Endodermal cell (in vitro differentiated cells): ENCODE measurements around the gene EFNA3. TPM values are rescaled to one million over a fixed set of nuclear protein-coding genes. Genes with fewer than 3 reads are reported as not detected.

ENCODE experiments used
- DNase-seq: peaks from one replicate; pipeline ENCODE4 v3.0.0-alpha.2; 2017
- H3K27ac ChIP-seq: 2 replicates; pipeline ENCODE4 v1.5.1; 2013; ENCODE audit warnings: mild to moderate bottlenecking, low read depth, low read length, moderate library complexity
- H3K27me3 ChIP-seq: 2 replicates; pipeline ENCODE4 v1.6.1; 2013; ENCODE audit warnings: mild to moderate bottlenecking, low read length, moderate library complexity; ENCODE audit not compliant: insufficient read depth, control insufficient read depth, poor library complexity, severe bottlenecking
- H3K36me3 ChIP-seq: 2 replicates; pipeline ENCODE4 v1.7.0; 2013; ENCODE audit warnings: mild to moderate bottlenecking, low read length, moderate library complexity; ENCODE audit not compliant: control insufficient read depth, insufficient read depth
- H3K4me1 ChIP-seq: one replicate; pipeline ENCODE4 v1.7.0; 2013; ENCODE audit warnings: low read length; ENCODE audit not compliant: control insufficient read depth, insufficient read depth
- H3K4me3 ChIP-seq: 2 replicates; pipeline ENCODE4 v1.5.1; 2013; ENCODE audit warnings: mild to moderate bottlenecking, low read length, moderate library complexity
- H3K9ac ChIP-seq: 2 replicates; pipeline ENCODE4 v1.6.1; 2013; ENCODE audit warnings: mild to moderate bottlenecking, low read length, moderate library complexity; ENCODE audit not compliant: poor library complexity, severe bottlenecking; ENCODE audit errors: extremely low read depth
- H3K9me3 ChIP-seq: 2 replicates; pipeline ENCODE4 v1.6.1; 2013; ENCODE audit warnings: mild to moderate bottlenecking, low read length, moderate library complexity; ENCODE audit not compliant: control insufficient read depth
- H3K27ac Mint-ChIP-seq: 2 replicates; pipeline ENCODE4 v1.8.0; 2020; ENCODE audit warnings: mixed read lengths
- H3K27me3 Mint-ChIP-seq: 2 replicates; pipeline ENCODE4 v1.8.0; 2021; ENCODE audit warnings: mild to moderate bottlenecking, mixed read lengths; ENCODE audit not compliant: insufficient read depth
- H3K36me3 Mint-ChIP-seq: 2 replicates; pipeline ENCODE4 v1.8.0; 2020; ENCODE audit warnings: low read depth, mixed read lengths
- H3K4me1 Mint-ChIP-seq: 2 replicates; pipeline ENCODE4 v1.8.0; 2020; ENCODE audit warnings: mixed read lengths
- H3K4me3 Mint-ChIP-seq: 2 replicates; pipeline ENCODE4 v1.8.0; 2020; ENCODE audit warnings: mild to moderate bottlenecking, moderate library complexity, mixed read lengths
- H3K9me3 Mint-ChIP-seq: 2 replicates; pipeline ENCODE4 v1.8.0; 2020; ENCODE audit warnings: mild to moderate bottlenecking, mixed read lengths
- WGBS, 2 experiments: methylation state at CpG; one replicate each; pipeline versions ENCODE4 v1.1.5 to v1.1.7; 2013; ENCODE audit warnings: missing lambda C conversion rate in 2 of 2, mixed read lengths in 1 of 2; ENCODE audit not compliant: insufficient coverage in 1 of 2, insufficient read length in 1 of 2; 5-methylcytosine and 5-hydroxymethylcytosine counted together
- total RNA-seq, 2 donors: library from RNA; stranded (reverse); fragmentation: NEBNext Ultra II Directional in 1 of 2; extraction: Animal tissue kit (Norgen Biotek cat#: 25700) in 1 of 2; gene quantifications; 2 replicates in 1 of 2; 3 replicates in 1 of 2; pipeline ENCODE4 v1.2.1, GENCODE V29; 2021
- TF ChIP-seq, protein P1 (sequence below): fragments of 200-600 bp; sonication (generic); conservative IDR thresholded peaks from 2 replicates; pipeline ENCODE4 v1.5.0; 2021; ENCODE audit warnings: antibody characterized with exemption, mild to moderate bottlenecking

EFNA3 gene
- total RNA-seq, 2 donors from 2014 or later: 3.1 to 6.0 TPM

DNA sequence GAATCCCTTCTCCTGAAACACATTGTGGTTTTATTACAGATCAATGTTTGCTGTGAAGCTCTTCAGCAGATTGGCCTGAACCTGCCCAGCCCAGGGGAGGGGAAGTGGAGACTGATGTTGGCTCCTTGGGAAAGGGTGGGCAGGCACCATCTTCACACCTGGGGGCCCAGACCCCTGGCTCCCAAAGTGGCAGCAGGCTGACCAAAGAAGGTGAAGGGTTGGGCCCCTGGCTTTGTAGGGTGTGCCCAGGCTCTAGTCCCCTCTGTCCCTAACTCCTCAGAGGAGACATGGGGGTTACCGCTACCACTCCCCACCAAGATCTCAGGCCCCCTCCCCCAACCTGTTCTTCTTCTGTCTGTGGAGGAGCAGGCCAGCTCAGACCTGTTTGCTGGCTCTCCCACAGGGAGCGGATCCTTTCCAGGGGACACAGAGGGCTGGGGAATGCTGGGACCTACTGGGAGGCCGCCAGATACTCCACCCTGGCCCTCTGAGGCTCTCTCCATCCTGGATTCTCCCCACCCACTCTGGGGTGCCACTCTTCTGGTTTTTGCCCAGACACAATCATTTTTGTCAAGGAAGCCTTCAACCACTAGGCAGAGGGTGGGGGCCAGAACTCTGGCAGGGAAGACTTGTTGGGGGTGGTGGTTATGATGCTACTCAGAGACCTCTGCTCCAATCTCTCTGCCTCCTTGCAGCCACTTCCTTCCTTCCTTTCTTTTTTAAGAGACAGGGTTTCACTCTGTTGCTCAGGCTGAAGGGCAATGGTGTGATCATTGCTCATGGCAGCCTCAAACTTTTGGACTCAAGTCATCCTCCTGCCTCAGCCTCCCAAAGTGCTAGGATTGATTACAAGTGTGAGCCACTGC, 5.0 kb upstream of the EFNA3 start:
- Mint-ChIP-seq H3K27me3 (peaks cover 61% of the 10 kb centered on the region), H3K36me3 (peaks cover 3% of the 10 kb centered on the region), H3K9me3 (no peaks in the 10 kb centered on the region), H3K4me3 (no peak overlapping the region), H3K4me1 (peaks cover 35% of the 10 kb centered on the region), H3K27ac (no peak overlapping the region)
- Histone ChIP-seq H3K27ac (no peak overlapping the region), H3K36me3 (peaks cover 4% of the 10 kb centered on the region), H3K9me3 (no peaks in the 10 kb centered on the region), H3K4me1 (peaks cover 11% of the 10 kb centered on the region), H3K9ac (no peak overlapping the region), H3K4me3 (no peak overlapping the region), H3K27me3 (peaks cover 29% of the 10 kb centered on the region)
- 81% methylated on average over 3 of the region's 3 CpGs; no CpG with 5 or more reads in 1 of the 2 experiments for WGBS, 2 experiments
- TF ChIP-seq, protein P1, sequence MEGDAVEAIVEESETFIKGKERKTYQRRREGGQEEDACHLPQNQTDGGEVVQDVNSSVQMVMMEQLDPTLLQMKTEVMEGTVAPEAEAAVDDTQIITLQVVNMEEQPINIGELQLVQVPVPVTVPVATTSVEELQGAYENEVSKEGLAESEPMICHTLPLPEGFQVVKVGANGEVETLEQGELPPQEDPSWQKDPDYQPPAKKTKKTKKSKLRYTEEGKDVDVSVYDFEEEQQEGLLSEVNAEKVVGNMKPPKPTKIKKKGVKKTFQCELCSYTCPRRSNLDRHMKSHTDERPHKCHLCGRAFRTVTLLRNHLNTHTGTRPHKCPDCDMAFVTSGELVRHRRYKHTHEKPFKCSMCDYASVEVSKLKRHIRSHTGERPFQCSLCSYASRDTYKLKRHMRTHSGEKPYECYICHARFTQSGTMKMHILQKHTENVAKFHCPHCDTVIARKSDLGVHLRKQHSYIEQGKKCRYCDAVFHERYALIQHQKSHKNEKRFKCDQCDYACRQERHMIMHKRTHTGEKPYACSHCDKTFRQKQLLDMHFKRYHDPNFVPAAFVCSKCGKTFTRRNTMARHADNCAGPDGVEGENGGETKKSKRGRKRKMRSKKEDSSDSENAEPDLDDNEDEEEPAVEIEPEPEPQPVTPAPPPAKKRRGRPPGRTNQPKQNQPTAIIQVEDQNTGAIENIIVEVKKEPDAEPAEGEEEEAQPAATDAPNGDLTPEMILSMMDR: no peak
- no peak for DNase-seq

DNA sequence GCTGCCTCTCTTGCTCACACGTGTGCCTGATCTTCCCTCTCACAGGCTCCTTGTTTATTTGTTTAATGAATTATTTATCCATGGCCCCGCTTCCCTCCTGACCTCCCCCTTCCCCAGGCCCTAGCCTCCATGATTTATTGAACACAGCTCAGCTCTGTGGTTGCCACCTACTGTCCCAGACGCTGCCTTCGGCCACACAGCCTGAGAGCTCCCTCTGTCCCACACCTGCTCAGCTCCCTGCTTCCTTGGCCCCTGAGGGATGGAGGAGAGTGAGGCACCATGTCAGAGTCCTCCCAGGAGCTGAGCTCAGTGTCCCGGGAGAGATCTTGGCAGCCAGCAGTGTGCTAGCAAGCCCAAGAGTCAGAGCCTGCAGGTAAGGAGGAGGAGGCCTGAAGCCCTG, 3.1 kb upstream of the EFNA3 start:
- Mint-ChIP-seq H3K27me3 (peaks cover 78% of the 10 kb centered on the region), H3K27ac (no peak overlapping the region), H3K36me3 (no peaks in the 10 kb centered on the region), H3K4me3 (no peak overlapping the region), H3K9me3 (no peaks in the 10 kb centered on the region), H3K4me1 (peaks cover 37% of the 10 kb centered on the region)
- peaks cover 47% of the 10 kb centered on the region for H3K27me3 ChIP-seq
- TF ChIP-seq, protein P1: no peak
- WGBS, 2 experiments: 68 to 100% methylated on average over 1 to 5 of the region's 5 CpGs
- no peak overlapping the region for H3K4me3 ChIP-seq
- H3K27ac ChIP-seq: no peak overlapping the region
- no peak overlapping the region for H3K9ac ChIP-seq
- H3K36me3 ChIP-seq: no peaks in the 10 kb centered on the region
- H3K4me1 ChIP-seq: peaks cover 8% of the 10 kb centered on the region
- H3K9me3 ChIP-seq: no peaks in the 10 kb centered on the region
- no peak for DNase-seq

DNA sequence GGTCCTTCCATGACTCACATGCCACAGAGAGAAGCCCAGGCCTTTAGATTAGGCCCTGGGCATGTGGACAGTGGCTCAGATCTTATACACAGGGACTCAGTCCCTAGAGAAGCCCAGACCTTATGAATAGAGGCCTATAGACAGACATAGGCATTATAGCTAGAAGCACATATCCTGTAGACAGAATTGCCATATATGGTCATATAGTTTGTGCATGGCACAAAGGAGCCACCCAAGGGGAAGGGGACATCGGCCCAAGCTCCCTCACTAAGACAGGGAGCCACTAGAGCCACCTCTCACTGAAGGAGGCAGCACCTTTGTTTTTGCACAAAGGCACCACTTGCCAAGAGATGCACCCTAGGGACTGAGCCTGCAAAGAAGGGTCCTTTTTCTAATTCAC, 2.3 kb upstream of the EFNA3 start:
- Histone ChIP-seq H3K27ac (no peak overlapping the region), H3K9me3 (no peaks in the 10 kb centered on the region), H3K27me3 (peaks cover 52% of the 10 kb centered on the region), H3K4me3 (no peak overlapping the region), H3K9ac (no peak overlapping the region), H3K4me1 (peaks cover under 1% of the 10 kb centered on the region), H3K36me3 (no peaks in the 10 kb centered on the region)
- 76 to 100% methylated on average over 1 of the region's 1 CpG for WGBS, 2 experiments
- Mint-ChIP-seq H3K27ac (no peak overlapping the region), H3K27me3 (peaks cover 83% of the 10 kb centered on the region), H3K4me3 (no peak overlapping the region), H3K36me3 (no peaks in the 10 kb centered on the region), H3K4me1 (peaks cover 36% of the 10 kb centered on the region), H3K9me3 (no peaks in the 10 kb centered on the region)
- no peak for DNase-seq
- TF ChIP-seq, protein P1: no peak
